Measurements from ENCODE around the gene IFNG-AS1. TPM values are rescaled to one million over a fixed set of nuclear protein-coding genes. Genes with fewer than 3 reads are reported as not detected.

Gene IFNG-AS1
- polyA plus RNA-seq, 2 of the 4 experiments (the other 2 are of a cell fraction) = not detected

GRCh38 chr12:67969134-67969802 is 20.0 kb upstream of the IFNG-AS1 start:
- FAIRE-seq = no peak

GRCh38 chr12:67977668-67978067 is 11.6 kb upstream of the IFNG-AS1 start:
- 29% methylated on average over 1 of the region's 1 CpG for WGBS (ENCODE audit: missing lambda C conversion rate)
- no peak overlapping the region for H3K4me2 ChIP-seq
- ATAC-seq = no peak
- peaks cover 5% of the 10 kb centered on the region; the same call in 1 of the 3 replicates for H3K9me3 ChIP-seq
- DNase-seq (ENCODE audit: low read depth in 1 of 2, low spot score in 1 of 2) = no peak
- H3K4me1 ChIP-seq = no peaks in the 10 kb centered on the region
- H3K4me3 ChIP-seq = no peak overlapping the region
- TF ChIP-seq RFX5 (IDR thresholded peaks at IDR 0.05) (no peak), BHLHE40 (IDR thresholded peaks at IDR 0.05; ENCODE audit: low read depth, low read length) (no peak), NFE2L2 (conservative IDR thresholded peaks at IDR 0.05; ENCODE audit: low read length) (no peak), GATA3 (IDR thresholded peaks at IDR 0.05; ENCODE audit: borderline replicate concordance) (no peak), HOXA7 (CRISPR knock-in tag; IDR thresholded peaks at IDR 0.05) (no peak), SREBF2 (IDR thresholded peaks at IDR 0.05) (no peak), RAD21 (conservative IDR thresholded peaks at IDR 0.05 in 1 of 2, IDR thresholded peaks at IDR 0.05 in 1 of 2) (no peak), HDAC2 (IDR thresholded peaks at IDR 0.05) (no peak), ZFP36 (IDR thresholded peaks at IDR 0.05; ENCODE audit: borderline replicate concordance, partially characterized antibody) (no peak), ZSCAN20 (CRISPR knock-in tag; IDR thresholded peaks at IDR 0.05) (no peak), FOXS1 (CRISPR knock-in tag; IDR thresholded peaks at IDR 0.05) (no peak), SMC3 (IDR thresholded peaks at IDR 0.05) (no peak), NPAS2 (CRISPR knock-in tag; IDR thresholded peaks at IDR 0.05; ENCODE audit: borderline replicate concordance) (no peak), TFCP2L1 (CRISPR knock-in tag; IDR thresholded peaks at IDR 0.05) (no peak), NR3C1 (IDR thresholded peaks at IDR 0.05) (no peak)
- TF ChIP-seq, protein P1, sequence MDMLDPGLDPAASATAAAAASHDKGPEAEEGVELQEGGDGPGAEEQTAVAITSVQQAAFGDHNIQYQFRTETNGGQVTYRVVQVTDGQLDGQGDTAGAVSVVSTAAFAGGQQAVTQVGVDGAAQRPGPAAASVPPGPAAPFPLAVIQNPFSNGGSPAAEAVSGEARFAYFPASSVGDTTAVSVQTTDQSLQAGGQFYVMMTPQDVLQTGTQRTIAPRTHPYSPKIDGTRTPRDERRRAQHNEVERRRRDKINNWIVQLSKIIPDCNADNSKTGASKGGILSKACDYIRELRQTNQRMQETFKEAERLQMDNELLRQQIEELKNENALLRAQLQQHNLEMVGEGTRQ (IDR thresholded peaks at IDR 0.05) = no peak
- TF ChIP-seq, protein P2, sequence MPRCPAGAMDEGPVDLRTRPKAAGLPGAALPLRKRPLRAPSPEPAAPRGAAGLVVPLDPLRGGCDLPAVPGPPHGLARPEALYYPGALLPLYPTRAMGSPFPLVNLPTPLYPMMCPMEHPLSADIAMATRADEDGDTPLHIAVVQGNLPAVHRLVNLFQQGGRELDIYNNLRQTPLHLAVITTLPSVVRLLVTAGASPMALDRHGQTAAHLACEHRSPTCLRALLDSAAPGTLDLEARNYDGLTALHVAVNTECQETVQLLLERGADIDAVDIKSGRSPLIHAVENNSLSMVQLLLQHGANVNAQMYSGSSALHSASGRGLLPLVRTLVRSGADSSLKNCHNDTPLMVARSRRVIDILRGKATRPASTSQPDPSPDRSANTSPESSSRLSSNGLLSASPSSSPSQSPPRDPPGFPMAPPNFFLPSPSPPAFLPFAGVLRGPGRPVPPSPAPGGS (IDR thresholded peaks at IDR 0.05) = no peak
- TF ChIP-seq, protein P3, sequence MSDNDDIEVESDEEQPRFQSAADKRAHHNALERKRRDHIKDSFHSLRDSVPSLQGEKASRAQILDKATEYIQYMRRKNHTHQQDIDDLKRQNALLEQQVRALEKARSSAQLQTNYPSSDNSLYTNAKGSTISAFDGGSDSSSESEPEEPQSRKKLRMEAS (IDR thresholded peaks at IDR 0.05) = no peak
- no peak for FAIRE-seq
- no peak overlapping the region for H3K27ac ChIP-seq
- ChIA-PET CTCF (no interaction called here), POLR2A (no interaction called here)

More at GRCh38 chr12:67969134-67969802, 20.0 kb upstream of the IFNG-AS1 start:
- ChIA-PET POLR2A (no interaction called here), CTCF (interaction anchor here (1.6 kb wide), 1 partner anchor 16 kb away, joined by 4 read pairs; no protein-coding TSS in a partner anchor)
- Histone ChIP-seq H3K4me1 (no peaks in the 10 kb centered on the region), H3K27ac (no peak overlapping the region), H3K9me3 (no peaks in the 10 kb centered on the region), H3K4me2 (no peak overlapping the region), H3K4me3 (no peak overlapping the region)
- DNase-seq (ENCODE audit: low read depth in 1 of 2, low spot score in 1 of 2) (no peak), ATAC-seq (no peak)
- TF ChIP-seq FOSL2 (IDR thresholded peaks at IDR 0.05) (no peak), FOSL2 (CRISPR knock-in tag; IDR thresholded peaks at IDR 0.05) (no peak), JUNB (IDR thresholded peaks at IDR 0.05) (no peak), RCOR1 (IDR thresholded peaks at IDR 0.05; ENCODE audit: low read depth, low read length) (no peak), CHD2 (IDR thresholded peaks at IDR 0.05; ENCODE audit: low read length, partially characterized antibody) (no peak)
- TF ChIP-seq, protein P1 (IDR thresholded peaks at IDR 0.05) = no peak
- TF ChIP-seq, protein P4, sequence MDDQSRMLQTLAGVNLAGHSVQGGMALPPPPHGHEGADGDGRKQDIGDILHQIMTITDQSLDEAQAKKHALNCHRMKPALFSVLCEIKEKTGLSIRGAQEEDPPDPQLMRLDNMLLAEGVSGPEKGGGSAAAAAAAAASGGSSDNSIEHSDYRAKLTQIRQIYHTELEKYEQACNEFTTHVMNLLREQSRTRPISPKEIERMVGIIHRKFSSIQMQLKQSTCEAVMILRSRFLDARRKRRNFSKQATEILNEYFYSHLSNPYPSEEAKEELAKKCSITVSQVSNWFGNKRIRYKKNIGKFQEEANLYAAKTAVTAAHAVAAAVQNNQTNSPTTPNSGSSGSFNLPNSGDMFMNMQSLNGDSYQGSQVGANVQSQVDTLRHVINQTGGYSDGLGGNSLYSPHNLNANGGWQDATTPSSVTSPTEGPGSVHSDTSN (IDR thresholded peaks at IDR 0.05) = no peak
- 50% methylated on average over 4 of the region's 4 CpGs for WGBS (ENCODE audit: missing lambda C conversion rate)
